Activated naive CD8-positive, alpha-beta T cell treated with anti-CD3 and anti-CD28 coated beads, Interleukin-2, amount 50 U/mL, for 24 hours (primary cell): ENCODE results near the gene TMEM131.
A peak's percentile ranks its signal among the peaks of the same experiment; 100 is the strongest.

ENCODE experiments used
- ATAC-seq: fragments of 150-1000 bp; cut with Tn5 transposase; one replicate; pipeline ENCODE4 v1.10.0; 2021
- DNase-seq: peaks from one replicate; pipeline ENCODE4 v3.0.0; 2021
- H3K27ac Mint-ChIP-seq: one replicate; pipeline ENCODE4 v1.8.0; 2021; ENCODE audit warnings: mild to moderate bottlenecking, mixed read lengths
- H3K27me3 Mint-ChIP-seq: one replicate; pipeline ENCODE4 v1.8.0; 2021; ENCODE audit warnings: mixed read lengths
- H3K36me3 Mint-ChIP-seq: one replicate; pipeline ENCODE4 v1.8.0; 2021; ENCODE audit warnings: low read depth, mixed read lengths
- H3K4me1 Mint-ChIP-seq: one replicate; pipeline ENCODE4 v1.8.0; 2021; ENCODE audit warnings: mixed read lengths
- H3K4me3 Mint-ChIP-seq: one replicate; pipeline ENCODE4 v1.8.0; 2021; ENCODE audit warnings: mild to moderate bottlenecking, moderate library complexity, mixed read lengths
- H3K9me3 Mint-ChIP-seq: one replicate; pipeline ENCODE4 v1.8.0; 2021; ENCODE audit warnings: mixed read lengths

Gene TMEM131

GRCh38 chr2:97763176-97763845 lies 232.4 kb downstream of the TMEM131 start:
- peaks cover 23% of the 10 kb centered on the region for H3K4me1 Mint-ChIP-seq
- DNase-seq (no peak), ATAC-seq (no peak)
- H3K36me3 Mint-ChIP-seq = peaks cover 26% of the 10 kb centered on the region
- no peak overlapping the region for H3K27ac Mint-ChIP-seq
- no peak overlapping the region for H3K4me3 Mint-ChIP-seq
- H3K27me3 Mint-ChIP-seq = no peaks in the 10 kb centered on the region
- no peaks in the 10 kb centered on the region for H3K9me3 Mint-ChIP-seq

GRCh38 chr2:97761192-97761591 lies 234.6 kb downstream of the TMEM131 start:
- H3K4me3 Mint-ChIP-seq = peak overlapping the region; percentile 23
- H3K27ac Mint-ChIP-seq = peak overlapping the region; percentile 50
- H3K27me3 Mint-ChIP-seq = no peaks in the 10 kb centered on the region
- ATAC-seq = peak; percentile 63
- H3K4me1 Mint-ChIP-seq = peaks cover 21% of the 10 kb centered on the region
- DNase-seq = peak; percentile 40
- peaks cover 21% of the 10 kb centered on the region for H3K36me3 Mint-ChIP-seq
- no peaks in the 10 kb centered on the region for H3K9me3 Mint-ChIP-seq

- Mint-ChIP-seq H3K27me3 (no peaks in the 10 kb centered on the region), H3K4me3 (peak overlapping the region; percentile 23), H3K36me3 (peaks cover 18% of the 10 kb centered on the region), H3K27ac (peak overlapping the region; percentile 50), H3K4me1 (peaks cover 21% of the 10 kb centered on the region), H3K9me3 (no peaks in the 10 kb centered on the region)
- DNase-seq (no peak), ATAC-seq (no peak)
These were observed 235.2 kb downstream of the TMEM131 start for GRCh38 chr2:97760480-97761049.

GRCh38 chr2:97759727-97760407 lies 235.9 kb downstream of the TMEM131 start:
- Mint-ChIP-seq H3K9me3 (no peaks in the 10 kb centered on the region), H3K4me3 (no peak overlapping the region), H3K27ac (peak overlapping the region; percentile 57), H3K4me1 (peaks cover 21% of the 10 kb centered on the region), H3K27me3 (no peaks in the 10 kb centered on the region), H3K36me3 (peaks cover 18% of the 10 kb centered on the region)
- DNase-seq (no peak), ATAC-seq (no peak)

- peaks cover 10% of the 10 kb centered on the region for H3K36me3 Mint-ChIP-seq
- ATAC-seq = no peak
- no peak overlapping the region for H3K27ac Mint-ChIP-seq
These were observed 237.5 kb downstream of the TMEM131 start for GRCh38 chr2:97758131-97758705.

GRCh38 chr2:97757062-97757461 lies 238.7 kb downstream of the TMEM131 start:
- Mint-ChIP-seq H3K4me3 (no peak overlapping the region), H3K36me3 (peaks cover 9% of the 10 kb centered on the region), H3K4me1 (peaks cover 19% of the 10 kb centered on the region), H3K9me3 (no peaks in the 10 kb centered on the region), H3K27ac (no peak overlapping the region), H3K27me3 (no peaks in the 10 kb centered on the region)
- DNase-seq (no peak), ATAC-seq (no peak)

More at GRCh38 chr2:97758131-97758705, 237.5 kb downstream of the TMEM131 start:
- no peak for DNase-seq
- Mint-ChIP-seq H3K27me3 (no peaks in the 10 kb centered on the region), H3K9me3 (no peaks in the 10 kb centered on the region), H3K4me3 (no peak overlapping the region), H3K4me1 (peaks cover 21% of the 10 kb centered on the region)

GRCh38 chr2:97755491-97755890 lies 240.3 kb downstream of the TMEM131 start:
- no peaks in the 10 kb centered on the region for H3K27me3 Mint-ChIP-seq
- H3K9me3 Mint-ChIP-seq = no peaks in the 10 kb centered on the region
- DNase-seq = no peak
- H3K36me3 Mint-ChIP-seq = peaks cover 4% of the 10 kb centered on the region
- H3K4me1 Mint-ChIP-seq = peaks cover 10% of the 10 kb centered on the region
- ATAC-seq = no peak
- no peak overlapping the region for H3K27ac Mint-ChIP-seq
- H3K4me3 Mint-ChIP-seq = no peak overlapping the region

- peaks cover 4% of the 10 kb centered on the region for H3K36me3 Mint-ChIP-seq
- H3K4me1 Mint-ChIP-seq = peaks cover 3% of the 10 kb centered on the region
These were observed 240.9 kb downstream of the TMEM131 start for GRCh38 chr2:97754690-97755346.

GRCh38 chr2:97752342-97753334 lies 243.1 kb downstream of the TMEM131 start:
- Mint-ChIP-seq H3K4me1 (peaks cover 12% of the 10 kb centered on the region), H3K4me3 (no peak overlapping the region), H3K9me3 (no peaks in the 10 kb centered on the region), H3K27ac (no peak overlapping the region), H3K27me3 (no peaks in the 10 kb centered on the region), H3K36me3 (peaks cover 1% of the 10 kb centered on the region)
- DNase-seq (no peak), ATAC-seq (no peak)

More at GRCh38 chr2:97754690-97755346, 240.9 kb downstream of the TMEM131 start:
- Mint-ChIP-seq H3K27ac (no peak overlapping the region), H3K9me3 (no peaks in the 10 kb centered on the region), H3K27me3 (no peaks in the 10 kb centered on the region), H3K4me3 (no peak overlapping the region)
- DNase-seq = no peak
- ATAC-seq = peak; percentile 10

GRCh38 chr2:97751752-97752151 lies 244.0 kb downstream of the TMEM131 start:
- DNase-seq (no peak), ATAC-seq (no peak)
- no peaks in the 10 kb centered on the region for H3K27me3 Mint-ChIP-seq
- no peak overlapping the region for H3K27ac Mint-ChIP-seq
- H3K9me3 Mint-ChIP-seq = no peaks in the 10 kb centered on the region
- no peak overlapping the region for H3K4me3 Mint-ChIP-seq
- H3K4me1 Mint-ChIP-seq = peaks cover 21% of the 10 kb centered on the region
- H3K36me3 Mint-ChIP-seq = peaks cover 3% of the 10 kb centered on the region

- ATAC-seq = no peak
- Mint-ChIP-seq H3K4me3 (no peak overlapping the region), H3K4me1 (peaks cover 37% of the 10 kb centered on the region), H3K9me3 (no peaks in the 10 kb centered on the region), H3K27ac (no peak overlapping the region), H3K36me3 (peaks cover 3% of the 10 kb centered on the region), H3K27me3 (no peaks in the 10 kb centered on the region)
- no peak for DNase-seq
These were observed 245.7 kb downstream of the TMEM131 start for GRCh38 chr2:97750017-97750416.

GRCh38 chr2:97749581-97749980 lies 246.2 kb downstream of the TMEM131 start:
- H3K36me3 Mint-ChIP-seq = peaks cover 5% of the 10 kb centered on the region
- no peak overlapping the region for H3K27ac Mint-ChIP-seq
- no peak overlapping the region for H3K4me3 Mint-ChIP-seq
- H3K4me1 Mint-ChIP-seq = peaks cover 40% of the 10 kb centered on the region
- H3K27me3 Mint-ChIP-seq = no peaks in the 10 kb centered on the region
- ATAC-seq (no peak), DNase-seq (no peak)
- H3K9me3 Mint-ChIP-seq = no peaks in the 10 kb centered on the region

- H3K27ac Mint-ChIP-seq = peak overlapping the region; percentile 26
- no peaks in the 10 kb centered on the region for H3K9me3 Mint-ChIP-seq
- ATAC-seq = no peak
- no peaks in the 10 kb centered on the region for H3K27me3 Mint-ChIP-seq
- DNase-seq = no peak
- H3K4me1 Mint-ChIP-seq = peaks cover 58% of the 10 kb centered on the region
- peak overlapping the region; percentile 33 for H3K4me3 Mint-ChIP-seq
- H3K36me3 Mint-ChIP-seq = peaks cover 17% of the 10 kb centered on the region
These were observed 248.0 kb downstream of the TMEM131 start for GRCh38 chr2:97747716-97748115.
